Measurements from ENCODE around the gene C4orf50. TPM values are rescaled to one million over a fixed set of nuclear protein-coding genes. Genes with fewer than 3 reads are reported as not detected.

The C4orf50 gene
- total and polyA plus RNA-seq, 2 of the 8 experiments (the other 6 are each of a cell fraction or from before 2014, with no cell fraction given): 0.08 to 0.22 TPM

- no peaks in the 10 kb centered on the region for H3K79me2 ChIP-seq (ENCODE audit: control insufficient read depth in 1 of 2, insufficient read depth in 2 of 2, low read length in 2 of 2)
- H3K14ac ChIP-seq (ENCODE audit: insufficient read length): no peak overlapping the region
- H3K9ac ChIP-seq (replicated peaks in 1 of 4; ENCODE audit: extremely low read depth in 1 of 4, low read depth in 3 of 4, low read length in 3 of 4): no peak overlapping the region
- H3K23ac ChIP-seq (ENCODE audit: insufficient read length): no peak overlapping the region
- H4K20me1 ChIP-seq (replicated peaks in 1 of 2; ENCODE audit: control insufficient read depth in 1 of 2, insufficient read depth in 2 of 2, low read length in 2 of 2): no peaks in the 10 kb centered on the region
- DNase-seq (ENCODE audit: low read depth in 1 of 2, low spot score in 2 of 2) (no peak), FAIRE-seq (no peak)
- H2BK15ac ChIP-seq (ENCODE audit: low read length): no peak overlapping the region
- H3K4me1 ChIP-seq (replicated peaks in 1 of 4; ENCODE audit: control insufficient read depth in 3 of 4, insufficient read depth in 4 of 4, low read length in 3 of 4): peaks cover 0 to 6% (median under 1%) of the 10 kb centered on the region in 4 experiments; a peak in 3 of 7 replicates
- no peaks in the 10 kb centered on the region for H3K36me3 ChIP-seq (ENCODE audit: control insufficient read depth in 2 of 4, insufficient read depth in 4 of 4, low read length in 3 of 4)
- no peak overlapping the region for H3K27ac ChIP-seq (ENCODE audit: low read depth, low read length)
- H2BK5ac ChIP-seq (ENCODE audit: low read depth, low read length): no peak overlapping the region
- no peak overlapping the region for H3K4me3 ChIP-seq (ENCODE audit: extremely low read depth in 1 of 4, insufficient read depth in 2 of 4, low read depth in 3 of 4, low read length in 4 of 4)
- no peaks in the 10 kb centered on the region for H3K9me3 ChIP-seq (ENCODE audit: insufficient read depth in 2 of 2, low read depth in 1 of 2, low read length in 1 of 2)
- no peak overlapping the region for H4K5ac ChIP-seq (ENCODE audit: insufficient read length, low read depth, low read length)
- H2AFZ ChIP-seq (ENCODE audit: low read length): no peak overlapping the region
- H2BK20ac ChIP-seq (ENCODE audit: low read length): no peak overlapping the region
- H3K27me3 ChIP-seq (replicated peaks in 1 of 4; ENCODE audit: control insufficient read depth in 3 of 4, extremely low read depth in 1 of 4, insufficient read depth in 3 of 4, low read length in 3 of 4): no peaks in the 10 kb centered on the region
- H2BK120ac ChIP-seq (replicated peaks; ENCODE audit: low read depth, low read length): no peak overlapping the region
- peak overlapping the region; percentile 50; the same call in 1 of the 2 replicates for H2BK12ac ChIP-seq (ENCODE audit: low read depth, low read length)
- H3K4me2 ChIP-seq (ENCODE audit: insufficient read depth in 1 of 2, low read depth in 2 of 2, low read length in 2 of 2): no peak overlapping the region
- POLR2A ChIA-PET (ENCODE audit: partially characterized antibody): no interaction called here
- no peak overlapping the region; the same call in 1 of the 2 replicates for H3K18ac ChIP-seq (ENCODE audit: extremely low read depth, low read length)
- H3K4ac ChIP-seq (replicated peaks; ENCODE audit: insufficient read length, low read depth, low read length): no peak overlapping the region
- H3K79me1 ChIP-seq (ENCODE audit: low read depth, low read length): no peaks in the 10 kb centered on the region
- CTCF ChIA-PET (ENCODE audit: partially characterized antibody): interaction anchor here (0.6 to 1.7 kb wide), 8 partner anchors 10 to 64 kb away, joined by 3 to 9 read pairs (median 4); no protein-coding TSS in a partner anchor
- H4K91ac ChIP-seq (replicated peaks; ENCODE audit: insufficient read length, low read length): no peak overlapping the region
- no peaks in the 10 kb centered on the region for H3K23me2 ChIP-seq (ENCODE audit: low read depth, low read length)
- no peak overlapping the region for H3K56ac ChIP-seq (replicated peaks; ENCODE audit: insufficient read length, low read depth, low read length)
- TF ChIP-seq JUND (IDR thresholded peaks at IDR 0.05; ENCODE audit: low read length): no peak
- 89% methylated on average over 20 of the region's 20 CpGs; no CpG with 5 or more reads in 1 of the 2 experiments for WGBS, 2 experiments (ENCODE audit: extremely low coverage in 1 of 2, insufficient coverage in 1 of 2, insufficient read length in 1 of 2, insufficient replicate concordance in 2 of 2, low coverage in 1 of 2, low lambda C conversion rate in 2 of 2, missing lambda C conversion rate in 1 of 2)
- H2AK5ac ChIP-seq (ENCODE audit: low read depth, low read length): no peak overlapping the region
- no peak overlapping the region; the same call in 1 of the 2 replicates for H4K8ac ChIP-seq (ENCODE audit: extremely low read depth, insufficient read depth, low read length)
Observed at GRCh38 chr4:6024313-6024960, 6.2 kb upstream of the C4orf50 start.

Measured in H1 (cell line).